PC-3 (cell line): Measurements from ENCODE around the gene MLF2.
"Not testable (repeated sequence)": the region's sequence is repeated elsewhere in the genome, so short reads cannot be mapped to it uniquely, and the experiment has no call there.

Experiments
- CTCF ChIP-seq: fragments of 300-600 bp; sonication (generic); conservative IDR thresholded peaks from 2 replicates; pipeline ENCODE4 v1.5.1; 2017; ENCODE audit warnings: antibody characterized with exemption, low read depth, mild to moderate bottlenecking, low read length
- EZH2 ChIP-seq: fragments of 300-600 bp; sonication (generic); IDR thresholded peaks from one replicate; pipeline ENCODE4 v1.6.1; 2017; ENCODE audit warnings: antibody characterized with exemption, mild to moderate bottlenecking, low read length; ENCODE audit not compliant: unreplicated experiment
- EZH2phosphoT487 ChIP-seq: fragments of 300-600 bp; sonication (generic); IDR thresholded peaks from 2 replicates; pipeline ENCODE4 v1.6.1; 2018; ENCODE audit warnings: mild to moderate bottlenecking, antibody characterized with exemption, low read length, borderline replicate concordance

GRCh38 chr12:6743300-6743699 lies 9.6 kb downstream of the MLF2 start:
- not testable (repeated sequence) for TF ChIP-seq CTCF, EZH2, EZH2phosphoT487
